Stimulated activated naive B cell treated with anti-CD40 and anti-IgM and Interleukin-4, amounts not matched to agents 10 μg/mL and 1 μg/mL and 100 μg/mL, for 72 hours (primary cell): ENCODE data around the gene PARL.
"Not testable (repeated sequence)": the region's sequence is repeated elsewhere in the genome, so short reads cannot be mapped to it uniquely, and the experiment has no call there.

ENCODE experiments used
- ATAC-seq, 2 donors: fragments of 150-1000 bp; cut with Tn5 transposase; replicated peaks; 2 replicates each; pipeline ENCODE4 v1.10.0; 2021; ENCODE audit warnings: moderate library complexity in 1 of 2
- DNase-seq: peaks from one replicate; pipeline ENCODE4 v3.0.0; 2021
- H3K27ac Mint-ChIP-seq: one replicate; pipeline ENCODE4 v1.8.0; 2022; ENCODE audit warnings: mild to moderate bottlenecking, mixed read lengths
- H3K27me3 Mint-ChIP-seq, 2 donors: one replicate each; pipeline ENCODE4 v1.8.0; 2022; ENCODE audit warnings: mixed read lengths in 2 of 2
- H3K36me3 Mint-ChIP-seq, 2 donors: one replicate each; pipeline ENCODE4 v1.8.0; 2022; ENCODE audit warnings: mixed read lengths in 2 of 2, mild to moderate bottlenecking in 1 of 2
- H3K4me1 Mint-ChIP-seq, 2 donors: one replicate each; pipeline ENCODE4 v1.8.0; 2022; ENCODE audit warnings: mixed read lengths in 2 of 2, mild to moderate bottlenecking in 1 of 2
- H3K4me3 Mint-ChIP-seq, 2 donors: one replicate each; pipeline ENCODE4 v1.8.0; 2022; ENCODE audit warnings: mild to moderate bottlenecking in 2 of 2, mixed read lengths in 2 of 2, moderate library complexity in 1 of 2
- H3K9me3 Mint-ChIP-seq, 2 donors: one replicate each; pipeline ENCODE4 v1.8.0; 2022; ENCODE audit warnings: mixed read lengths in 2 of 2, mild to moderate bottlenecking in 1 of 2

Gene PARL

DNA sequence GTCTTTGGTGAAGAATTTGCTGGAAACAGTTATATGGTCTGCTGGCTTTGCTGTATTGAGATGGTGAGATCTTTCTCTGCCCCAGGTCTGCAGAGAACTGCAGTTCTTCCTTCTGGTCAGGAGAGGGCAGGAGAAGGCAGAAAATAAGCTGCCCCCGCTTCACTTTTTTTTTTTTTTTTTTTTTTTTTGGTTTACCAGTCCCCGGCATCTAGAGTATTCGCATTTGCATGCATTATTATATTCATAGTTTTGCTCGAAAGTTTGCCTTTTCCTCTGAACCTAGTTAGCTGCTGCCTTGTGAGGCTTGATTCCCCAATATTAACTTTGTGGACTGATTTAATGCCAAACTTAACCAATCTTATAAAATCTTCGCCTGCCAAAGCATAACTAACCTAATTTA is 10.6 kb upstream of the PARL start:
- no peak overlapping the region for H3K4me3 Mint-ChIP-seq
- peak; percentile 65 to 74 for ATAC-seq
- no peak for DNase-seq

DNA sequence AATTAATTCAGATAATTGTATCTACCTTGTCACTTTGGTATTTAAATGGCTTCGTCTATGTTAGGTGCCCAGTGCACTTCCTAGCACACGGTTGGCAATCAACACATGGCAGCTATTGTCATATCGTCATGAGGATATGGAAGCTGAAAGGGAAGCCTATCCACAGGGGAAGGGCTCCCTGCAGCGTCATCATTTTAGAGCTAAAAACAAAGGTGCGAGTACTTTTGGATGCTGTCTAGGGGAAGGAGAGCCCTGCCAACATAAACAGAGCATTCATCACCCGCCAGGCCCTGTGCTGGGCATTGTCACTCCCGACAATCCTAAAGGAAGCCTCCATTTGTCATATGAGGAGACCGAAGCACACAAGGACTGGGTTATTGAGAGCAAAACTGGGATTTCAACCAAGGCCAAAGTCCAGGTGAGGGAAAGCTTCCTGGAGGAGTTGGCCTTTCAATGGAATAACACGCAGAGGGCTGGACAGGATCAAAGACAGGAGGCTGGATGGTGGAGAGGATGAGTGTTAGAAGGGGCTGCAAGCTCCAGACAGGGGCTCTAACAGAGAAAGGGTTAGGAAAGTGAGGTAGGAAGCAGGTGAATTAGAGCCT is 8.0 kb upstream of the PARL start:
- peaks cover 12 to 22% of the 10 kb centered on the region in 2 donors for H3K27me3 Mint-ChIP-seq
- no peak overlapping the region for H3K27ac Mint-ChIP-seq
- no peak overlapping the region for H3K4me3 Mint-ChIP-seq
- H3K36me3 Mint-ChIP-seq: no peaks in the 10 kb centered on the region
- H3K9me3 Mint-ChIP-seq: no peaks in the 10 kb centered on the region
- ATAC-seq (no peak), DNase-seq (no peak)
- H3K4me1 Mint-ChIP-seq: peaks cover 6 to 14% of the 10 kb centered on the region in 2 donors

More for the DNA sequence above, 10.6 kb upstream of the PARL start:
- H3K9me3 Mint-ChIP-seq: peaks cover 2 to 3% of the 10 kb centered on the region in 2 donors
- H3K27me3 Mint-ChIP-seq: peaks cover 7 to 24% of the 10 kb centered on the region in 2 donors
- H3K36me3 Mint-ChIP-seq: peaks cover 0 to 2% of the 10 kb centered on the region in 2 donors
- peaks cover 6 to 14% of the 10 kb centered on the region in 2 donors for H3K4me1 Mint-ChIP-seq
- no peak overlapping the region for H3K27ac Mint-ChIP-seq

DNA sequence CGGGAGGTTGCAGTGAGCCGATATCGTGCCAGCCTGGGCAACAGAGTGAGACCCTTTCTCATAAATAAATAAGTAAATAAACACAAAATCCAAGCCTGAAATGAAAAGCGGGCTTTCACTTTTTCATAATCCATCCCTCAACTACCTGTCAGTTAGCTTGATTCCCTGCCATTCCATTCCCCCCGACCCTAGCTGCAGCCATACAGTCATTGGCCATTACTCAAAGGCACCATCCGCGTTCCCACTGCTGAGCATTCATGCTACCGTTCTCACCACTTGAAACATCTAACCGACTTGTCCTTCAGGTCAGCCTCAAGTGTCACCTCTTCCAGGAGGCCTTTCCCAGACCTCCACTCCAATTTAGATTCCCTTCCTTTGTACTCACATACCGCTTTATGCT is 1.1 kb upstream of the PARL start:
- Mint-ChIP-seq H3K27me3 (peaks cover 13 to 15% of the 10 kb centered on the region in 2 donors), H3K4me3 (peak overlapping the region; percentile 52 to 59), H3K27ac (no peak overlapping the region), H3K4me1 (peaks cover 13 to 28% of the 10 kb centered on the region in 2 donors), H3K36me3 (peaks cover 0 to 13% of the 10 kb centered on the region in 2 donors), H3K9me3 (no peaks in the 10 kb centered on the region)
- no peak for ATAC-seq
- DNase-seq: no peak

DNA sequence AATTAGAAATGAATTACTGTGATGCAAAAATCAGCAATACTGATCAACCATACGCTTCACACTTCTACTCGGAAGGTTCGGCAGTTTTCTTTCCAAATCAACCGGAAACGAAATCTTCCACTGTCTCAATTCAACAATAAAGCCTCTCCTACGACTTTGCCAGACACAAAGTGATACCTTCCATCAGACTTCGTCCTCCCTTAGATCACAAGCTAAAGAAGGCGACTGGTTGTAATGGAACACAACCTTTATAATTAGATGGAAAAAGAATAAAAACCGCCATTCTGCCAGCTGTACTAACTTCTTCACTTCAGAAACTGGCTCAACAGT is 618 bp downstream of the PARL start:
- Mint-ChIP-seq H3K9me3 (no peaks in the 10 kb centered on the region), H3K27me3 (peaks cover 7 to 8% of the 10 kb centered on the region in 2 donors), H3K36me3 (peaks cover 0 to 14% of the 10 kb centered on the region in 2 donors), H3K4me3 (peak overlapping the region; percentile 95 to 99), H3K27ac (peak overlapping the region; percentile 99), H3K4me1 (peaks cover 13 to 40% of the 10 kb centered on the region in 2 donors)
- DNase-seq: no peak
- peak in 1 of 2 donors; percentile 30 for ATAC-seq

DNA sequence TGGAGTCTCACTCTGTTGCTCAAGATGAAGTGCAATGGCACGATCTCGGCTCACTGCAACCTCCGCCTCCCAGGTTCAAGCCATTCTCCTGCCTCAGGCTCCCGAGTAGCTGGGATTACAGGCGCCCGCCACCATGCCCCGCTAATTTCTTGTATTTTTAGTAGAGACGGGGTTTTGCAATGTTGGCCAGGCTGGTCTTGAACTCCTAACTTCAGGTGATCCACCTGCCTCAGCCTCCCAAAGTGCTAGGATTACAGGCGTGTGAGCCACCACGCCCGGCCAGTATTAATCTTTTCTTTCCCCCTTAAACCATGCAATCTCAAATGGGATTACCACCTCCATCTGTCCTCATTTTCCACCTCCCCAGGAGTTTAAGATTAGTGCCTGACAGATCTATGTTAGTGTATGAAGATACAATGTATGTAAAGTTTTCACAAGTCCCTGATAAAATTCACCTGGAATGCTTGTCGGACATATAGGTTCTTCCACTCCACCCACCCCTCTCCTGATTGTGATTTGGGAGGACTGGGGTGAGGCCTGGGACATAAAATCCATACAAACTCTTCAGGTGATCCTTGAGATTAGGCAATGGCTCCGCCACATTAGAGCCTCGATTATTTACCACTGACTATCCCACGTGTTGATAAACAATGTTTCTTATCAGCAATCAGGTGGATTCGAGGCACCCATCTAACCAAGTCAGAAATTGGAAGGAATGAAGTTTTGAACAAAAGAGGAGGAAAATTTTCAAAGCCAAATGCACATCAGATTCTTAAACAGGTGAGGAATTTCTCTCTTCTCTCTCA is 1.2 kb downstream of the PARL start:
- peaks cover 7 to 8% of the 10 kb centered on the region in 2 donors for H3K27me3 Mint-ChIP-seq
- H3K27ac Mint-ChIP-seq: peak overlapping the region; percentile 99
- H3K4me3 Mint-ChIP-seq: peak overlapping the region; percentile 95 to 99
- ATAC-seq (no peak), DNase-seq (no peak)
- H3K9me3 Mint-ChIP-seq: no peaks in the 10 kb centered on the region
- H3K36me3 Mint-ChIP-seq: peaks cover 0 to 16% of the 10 kb centered on the region in 2 donors
- H3K4me1 Mint-ChIP-seq: peaks cover 13 to 46% of the 10 kb centered on the region in 2 donors

DNA sequence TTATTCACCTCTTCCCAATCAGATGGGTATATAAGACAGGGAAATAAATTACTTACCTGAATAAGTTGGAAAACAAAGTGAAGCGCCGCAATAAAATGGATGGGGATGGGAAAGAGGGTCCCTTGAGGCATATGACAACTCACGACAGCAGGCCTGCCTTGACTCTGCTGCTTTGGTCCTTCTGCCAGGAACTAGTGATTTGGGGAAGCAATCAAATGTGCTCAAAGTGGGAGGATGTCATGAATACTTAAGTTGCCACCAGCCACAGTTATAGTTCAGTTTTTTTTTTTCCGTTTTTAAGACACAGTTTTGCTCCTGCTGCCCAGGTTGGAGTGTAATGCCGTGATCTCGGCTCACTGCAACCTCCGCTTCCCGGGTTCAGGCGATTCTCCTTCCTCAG is 4.6 kb downstream of the PARL start:
- Mint-ChIP-seq H3K4me1 (peaks cover 16 to 56% of the 10 kb centered on the region in 2 donors), H3K36me3 (peaks cover 9 to 33% of the 10 kb centered on the region in 2 donors), H3K4me3 (no peak overlapping the region), H3K27ac (no peak overlapping the region), H3K9me3 (no peaks in the 10 kb centered on the region), H3K27me3 (no peaks in the 10 kb centered on the region)
- ATAC-seq (no peak), DNase-seq (no peak)

DNA sequence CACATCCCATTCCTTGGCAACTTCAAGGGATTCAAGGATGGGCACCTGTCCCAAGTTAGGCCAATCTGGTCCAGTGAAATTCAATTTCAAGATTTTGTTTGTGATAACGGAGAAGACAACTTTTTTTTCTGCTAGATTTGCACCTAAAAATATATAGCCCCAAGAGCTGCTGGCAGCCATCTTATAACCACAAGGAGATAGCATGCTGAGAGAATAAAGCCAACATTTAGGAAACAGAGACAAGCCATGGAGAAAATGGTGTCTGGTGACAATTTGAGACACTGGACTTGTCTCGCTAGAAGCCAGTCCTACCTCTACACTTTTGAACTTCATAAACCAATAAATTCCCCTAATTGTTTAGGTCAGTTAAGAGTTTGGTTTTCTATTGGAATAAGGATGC is 5.4 kb downstream of the PARL start:
- DNase-seq (no peak), ATAC-seq (no peak)
- no peak overlapping the region for H3K27ac Mint-ChIP-seq
- peaks cover 9 to 29% of the 10 kb centered on the region in 2 donors for H3K36me3 Mint-ChIP-seq
- H3K9me3 Mint-ChIP-seq: no peaks in the 10 kb centered on the region
- H3K4me1 Mint-ChIP-seq: peaks cover 16 to 52% of the 10 kb centered on the region in 2 donors
- no peaks in the 10 kb centered on the region for H3K27me3 Mint-ChIP-seq
- no peak overlapping the region for H3K4me3 Mint-ChIP-seq

DNA sequence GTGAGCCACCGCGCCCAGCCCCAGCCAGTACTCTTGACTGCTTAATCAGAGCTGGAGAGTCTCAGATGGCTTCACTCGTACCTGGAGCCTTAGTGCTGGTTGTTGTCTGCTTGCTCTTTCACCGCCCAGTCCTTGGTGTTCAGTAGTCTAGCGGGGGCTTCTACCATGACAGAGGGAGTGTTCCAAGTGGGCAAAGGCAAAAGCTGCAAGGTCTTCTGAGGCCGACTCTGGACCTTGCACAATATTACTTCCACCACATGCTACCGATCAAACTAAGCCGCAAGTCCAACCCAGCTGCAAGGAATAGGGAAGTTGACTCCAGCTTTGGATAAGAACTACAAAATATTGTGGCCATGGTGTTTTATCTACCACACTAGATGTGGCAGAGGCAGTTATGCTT is 6.6 kb downstream of the PARL start:
- DNase-seq: no peak
- H3K4me1 Mint-ChIP-seq: peaks cover 6 to 44% of the 10 kb centered on the region in 2 donors
- no peak for ATAC-seq
- H3K4me3 Mint-ChIP-seq: no peak overlapping the region
- no peaks in the 10 kb centered on the region for H3K9me3 Mint-ChIP-seq
- peaks cover 9 to 24% of the 10 kb centered on the region in 2 donors for H3K36me3 Mint-ChIP-seq
- H3K27ac Mint-ChIP-seq: peak overlapping the region; percentile 67
- H3K27me3 Mint-ChIP-seq: no peaks in the 10 kb centered on the region

DNA sequence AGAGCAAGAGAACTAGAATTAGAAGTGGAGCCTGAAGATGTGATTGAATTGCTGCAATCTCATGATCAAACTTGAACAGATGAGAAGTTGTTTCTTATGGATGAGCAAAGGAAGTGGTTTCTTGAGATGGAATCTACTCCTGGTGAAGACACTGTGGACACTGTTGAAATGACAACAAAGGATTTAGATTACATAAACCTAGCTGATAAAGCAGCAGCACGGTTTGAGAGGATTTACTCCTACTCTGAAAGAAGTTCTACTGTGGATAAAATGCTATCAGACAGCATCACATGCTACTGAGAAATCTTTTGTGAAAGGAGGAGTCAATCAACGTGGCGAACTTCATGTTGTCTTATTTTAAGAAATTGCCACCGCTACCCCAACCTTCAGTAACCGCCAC is 7.5 kb downstream of the PARL start:
- not testable (repeated sequence) for H3K27me3 Mint-ChIP-seq, H3K9me3 Mint-ChIP-seq, H3K4me3 Mint-ChIP-seq, DNase-seq, ATAC-seq, H3K27ac Mint-ChIP-seq
- H3K36me3 Mint-ChIP-seq: peaks cover 9 to 28% of the 10 kb centered on the region in 2 donors
- H3K4me1 Mint-ChIP-seq: peaks cover 6 to 42% of the 10 kb centered on the region in 2 donors

DNA sequence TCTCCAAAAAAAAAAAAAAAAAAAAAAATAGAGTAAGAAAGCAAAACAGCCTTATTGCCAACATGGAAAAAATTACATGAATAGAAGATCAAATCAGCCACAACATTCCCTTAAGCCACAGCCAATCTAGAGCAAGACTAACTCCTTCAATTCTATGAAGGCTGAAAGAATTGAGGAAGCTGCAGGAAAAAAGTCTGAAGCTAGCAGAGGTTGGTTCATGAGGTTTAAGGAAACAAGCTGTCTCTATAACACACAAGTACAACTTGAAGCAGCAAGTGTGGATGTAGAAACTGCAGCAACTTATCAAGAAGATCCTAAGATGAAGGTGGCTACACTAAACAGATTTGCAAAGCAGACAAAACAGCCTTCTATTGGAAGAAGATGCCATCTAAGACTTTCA is 9.3 kb downstream of the PARL start:
- Mint-ChIP-seq H3K9me3 (no peaks in the 10 kb centered on the region), H3K36me3 (peaks cover 12 to 31% of the 10 kb centered on the region in 2 donors), H3K27me3 (no peaks in the 10 kb centered on the region), H3K4me1 (peaks cover 12 to 43% of the 10 kb centered on the region in 2 donors), H3K4me3 (no peak overlapping the region), H3K27ac (no peak overlapping the region)
- DNase-seq (no peak), ATAC-seq (no peak)

DNA sequence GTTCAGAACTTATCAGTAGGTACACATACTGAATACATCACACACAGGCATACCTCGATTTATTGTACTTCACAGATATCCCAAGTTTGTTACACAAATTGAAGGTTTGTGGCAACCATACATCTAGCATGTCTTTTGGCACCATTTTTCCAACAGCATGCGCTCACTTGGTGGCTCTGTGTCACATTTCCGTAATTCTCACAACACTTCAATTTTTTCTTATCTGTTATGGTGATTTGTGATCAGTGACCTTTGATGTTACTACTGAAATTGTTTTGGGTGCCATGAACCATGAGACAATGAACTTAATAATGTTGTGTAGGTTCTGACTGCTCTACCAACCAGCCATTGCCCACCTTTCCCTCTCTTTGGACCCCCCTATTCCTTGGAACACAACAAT is 10.8 kb downstream of the PARL start:
- H3K27me3 Mint-ChIP-seq: no peaks in the 10 kb centered on the region

DNA sequence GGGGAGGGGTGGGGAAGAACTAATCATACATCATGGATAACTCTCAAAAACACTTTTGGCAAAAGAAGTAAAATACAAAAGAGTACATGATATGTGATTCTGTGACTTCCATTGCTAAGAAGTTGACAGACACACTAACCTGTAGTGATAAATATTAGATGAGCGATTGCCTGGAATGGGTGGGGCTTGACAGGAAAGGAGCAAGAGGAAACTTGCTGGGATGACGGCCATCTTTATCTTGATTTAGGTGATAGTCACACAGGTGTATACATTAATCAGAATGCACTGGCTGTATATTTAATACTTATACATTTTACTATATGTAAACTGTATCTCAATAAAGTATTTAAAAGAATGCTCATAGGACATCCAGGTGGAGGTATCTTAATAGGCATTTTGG is 13.1 kb downstream of the PARL start:
- ATAC-seq (no peak), DNase-seq (no peak)
- Mint-ChIP-seq H3K36me3 (peaks cover 11 to 31% of the 10 kb centered on the region in 2 donors), H3K9me3 (no peaks in the 10 kb centered on the region), H3K4me3 (no peak overlapping the region), H3K27ac (no peak overlapping the region), H3K4me1 (peaks cover 12 to 26% of the 10 kb centered on the region in 2 donors), H3K27me3 (no peaks in the 10 kb centered on the region)

More for the DNA sequence above, 10.8 kb downstream of the PARL start:
- Mint-ChIP-seq H3K4me3 (no peak overlapping the region), H3K4me1 (peaks cover 15 to 38% of the 10 kb centered on the region in 2 donors), H3K27ac (no peak overlapping the region), H3K9me3 (no peaks in the 10 kb centered on the region), H3K36me3 (peaks cover 14 to 32% of the 10 kb centered on the region in 2 donors)
- DNase-seq (no peak), ATAC-seq (no peak)

DNA sequence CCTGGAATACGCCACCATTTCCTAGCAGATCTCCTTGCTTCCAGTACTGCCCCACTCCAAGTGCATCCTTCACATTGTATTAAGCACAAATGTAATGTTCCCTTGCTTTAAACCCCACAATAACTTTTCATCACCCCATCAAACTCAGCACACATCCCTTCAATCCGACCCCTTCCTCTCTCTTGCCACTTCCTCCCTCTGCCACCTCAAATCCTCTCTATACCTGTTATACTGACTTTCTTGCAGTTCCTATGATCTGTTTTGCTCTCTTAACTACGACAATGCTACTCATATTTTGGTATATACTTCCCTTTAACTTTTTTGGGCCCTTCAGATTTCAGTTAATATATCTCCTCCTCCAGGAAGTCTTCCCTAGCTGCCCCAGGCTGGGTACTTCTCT is 14.1 kb downstream of the PARL start:
- Mint-ChIP-seq H3K27ac (no peak overlapping the region), H3K4me1 (peaks cover 12 to 21% of the 10 kb centered on the region in 2 donors), H3K9me3 (no peaks in the 10 kb centered on the region), H3K27me3 (no peaks in the 10 kb centered on the region), H3K36me3 (peaks cover 10 to 30% of the 10 kb centered on the region in 2 donors), H3K4me3 (no peak overlapping the region)
- ATAC-seq (peak in 1 of 2 donors; percentile 48), DNase-seq (no peak)

DNA sequence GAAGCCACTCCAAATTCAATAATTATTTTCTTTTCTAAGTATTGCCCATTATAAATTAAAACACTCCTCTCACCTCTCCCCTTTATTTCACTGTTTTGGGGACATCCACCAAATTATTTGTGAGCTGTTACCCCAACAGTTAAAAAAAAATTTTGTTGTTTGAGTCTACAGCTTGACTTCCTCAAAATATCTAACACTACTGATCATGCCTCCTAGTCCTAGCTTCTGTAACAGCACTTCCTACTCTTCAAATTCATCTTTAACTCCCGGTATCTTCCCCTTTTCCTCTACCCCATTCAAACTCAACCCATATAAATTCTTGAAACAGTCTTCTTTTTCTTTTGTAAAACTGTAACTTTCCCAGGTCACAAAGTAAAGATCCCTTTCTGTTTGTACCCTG is 15.9 kb downstream of the PARL start:
- H3K9me3 Mint-ChIP-seq: no peaks in the 10 kb centered on the region
- H3K4me3 Mint-ChIP-seq: no peak overlapping the region
- no peaks in the 10 kb centered on the region for H3K27me3 Mint-ChIP-seq
- peaks cover 12 to 21% of the 10 kb centered on the region in 2 donors for H3K4me1 Mint-ChIP-seq
- H3K36me3 Mint-ChIP-seq: peaks cover 14 to 35% of the 10 kb centered on the region in 2 donors
- ATAC-seq (no peak), DNase-seq (no peak)
- no peak overlapping the region for H3K27ac Mint-ChIP-seq

DNA sequence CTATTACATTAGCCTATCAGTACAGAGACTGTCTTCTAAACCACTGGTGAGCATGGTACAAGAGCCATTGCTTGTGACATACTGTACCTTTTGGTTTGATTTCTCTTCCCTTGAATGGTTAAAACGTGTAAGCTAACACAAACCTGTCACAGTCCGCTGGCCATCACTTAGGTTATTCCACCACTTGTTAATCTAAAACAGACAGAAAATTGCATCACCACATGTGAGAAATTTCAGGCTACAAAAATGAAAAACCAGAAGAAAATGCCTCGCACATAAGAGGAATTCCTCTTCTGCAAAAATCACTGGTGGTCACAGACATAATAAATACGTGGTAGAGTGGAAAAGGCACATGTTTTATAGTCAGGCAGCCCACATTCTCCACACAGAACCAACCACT is 22.1 kb downstream of the PARL start:
- no peak overlapping the region for H3K4me3 Mint-ChIP-seq
- peaks cover 33 to 50% of the 10 kb centered on the region in 2 donors for H3K36me3 Mint-ChIP-seq
- no peak for ATAC-seq
- H3K9me3 Mint-ChIP-seq: no peaks in the 10 kb centered on the region
- DNase-seq: no peak
- no peaks in the 10 kb centered on the region for H3K4me1 Mint-ChIP-seq
- no peak overlapping the region for H3K27ac Mint-ChIP-seq
- H3K27me3 Mint-ChIP-seq: no peaks in the 10 kb centered on the region
